Measurements from ENCODE around the gene PHKG1.

DNA sequence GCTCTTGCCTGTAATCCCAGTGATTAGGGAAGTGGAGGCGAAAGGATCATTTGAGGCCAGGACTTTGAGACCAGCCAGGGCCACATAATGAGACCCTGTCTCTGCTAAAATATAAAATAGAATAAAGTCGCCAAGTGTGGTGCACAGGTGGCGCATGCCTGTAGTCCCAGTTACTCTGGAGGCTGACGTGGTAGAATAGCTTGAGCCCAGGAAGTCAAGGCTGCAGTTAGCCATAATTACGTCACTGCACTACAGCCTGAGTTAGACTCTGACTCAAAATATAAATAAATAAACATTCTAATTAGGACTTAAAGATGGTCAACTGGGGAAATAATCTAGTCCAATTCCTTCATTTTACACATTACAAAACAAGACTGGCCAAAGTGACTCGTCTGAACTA lies 12.8 kb upstream of the PHKG1 start:
- TF ChIP-seq POLR2AphosphoS5 (IDR thresholded peaks at IDR 0.05; ENCODE audit: low read depth, low read length): no peak
- TF ChIP-seq POLR2A (IDR thresholded peaks at IDR 0.05; ENCODE audit: low read depth, low read length): no peak
- no peak for TF ChIP-seq SPI1 (IDR thresholded peaks at IDR 0.05; ENCODE audit: low read depth, low read length)
- TF ChIP-seq TAF1 (IDR thresholded peaks at IDR 0.05; ENCODE audit: low read depth, low read length): no peak
- TF ChIP-seq POU2F2 (IDR thresholded peaks at IDR 0.05; ENCODE audit: low read depth, low read length): no peak
- TF ChIP-seq PAX5 (IDR thresholded peaks at IDR 0.05; ENCODE audit: insufficient read depth, low read length, severe bottlenecking): no peak
